Right renal pelvis (tissue), 4 donors: ENCODE results near the gene TNIK. TPM values are rescaled to one million over a fixed set of nuclear protein-coding genes. Genes with fewer than 3 reads are reported as not detected.
"Not testable (repeated sequence)": the region's sequence is repeated elsewhere in the genome, so short reads cannot be mapped to it uniquely, and the experiment has no call there.

ENCODE experiments used
- DNase-seq, 4 donors: peaks; one replicate each; pipeline ENCODE4 v3.0.0-alpha.2; 2013; ENCODE audit warnings: low read depth in 4 of 4, low spot score in 3 of 4, missing footprints in 1 of 4
- polyA plus RNA-seq, 4 donors: library from polyadenylated mRNA; unstranded; fragments of 120-200 nt; gene quantifications; one replicate each; pipeline ENCODE4 v1.2.1, GENCODE V29; 2013; ENCODE audit not compliant: insufficient read length in 4 of 4

TNIK gene
- polyA plus RNA-seq, 4 donors: 16.1 to 21.5 (median 18.6) TPM

DNA sequence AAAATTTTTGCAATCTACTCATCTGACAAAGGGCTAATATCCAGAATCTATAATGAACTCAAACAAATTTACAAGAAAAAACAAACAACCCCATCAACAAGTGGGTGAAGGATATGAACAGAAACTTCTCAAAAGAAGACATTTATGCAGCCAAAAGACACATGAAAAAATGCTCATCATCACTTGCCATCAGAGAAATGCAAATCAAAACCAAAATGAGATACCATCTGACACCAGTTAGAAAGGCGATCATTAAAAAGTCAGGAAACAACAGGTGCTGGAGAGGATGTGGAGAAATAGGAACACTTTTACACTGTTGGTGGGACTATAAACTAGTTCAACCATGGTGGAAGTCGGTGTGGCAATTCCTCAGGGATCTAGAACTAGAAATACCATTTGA is 36.1 kb downstream of the TNIK start:
- not testable (repeated sequence) for DNase-seq

DNA sequence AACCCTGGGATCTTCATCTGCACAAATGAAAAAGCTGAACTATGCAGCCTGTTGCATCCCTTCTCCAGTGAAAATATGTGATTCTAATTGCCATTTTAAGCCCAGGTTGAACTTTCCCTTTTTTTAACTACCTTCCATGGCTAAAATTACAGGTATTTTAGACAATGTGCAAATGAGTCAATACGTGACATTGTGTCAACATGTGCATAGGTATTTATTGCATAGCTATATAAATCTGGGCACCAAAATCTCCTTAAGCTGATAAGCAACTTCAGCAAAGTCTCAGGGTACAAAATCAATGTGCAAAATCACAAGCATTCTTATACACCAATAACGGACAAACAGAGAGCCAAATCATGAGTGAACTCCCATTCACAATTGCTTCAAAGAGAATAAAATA is 37.4 kb downstream of the TNIK start:
- DNase-seq: not testable (repeated sequence)

DNA sequence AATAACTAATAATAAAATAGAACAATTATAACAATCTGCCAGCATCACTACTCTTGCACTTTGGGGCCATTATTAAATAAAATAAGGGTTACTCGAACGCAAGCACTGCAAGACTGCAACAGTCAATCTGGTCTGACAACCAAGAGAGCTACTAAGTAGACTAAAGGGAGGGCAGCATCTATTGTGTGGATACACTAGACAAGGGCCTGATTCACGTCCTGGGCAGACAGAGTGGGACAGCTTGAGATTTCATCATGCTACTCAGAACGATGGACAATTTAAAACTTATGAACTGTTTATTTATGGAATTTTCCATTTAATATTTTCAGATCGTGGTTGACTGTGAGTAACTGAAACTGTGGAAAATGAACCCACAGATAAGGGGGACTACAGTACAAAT is 39.5 kb downstream of the TNIK start:
- no peak for DNase-seq

DNA sequence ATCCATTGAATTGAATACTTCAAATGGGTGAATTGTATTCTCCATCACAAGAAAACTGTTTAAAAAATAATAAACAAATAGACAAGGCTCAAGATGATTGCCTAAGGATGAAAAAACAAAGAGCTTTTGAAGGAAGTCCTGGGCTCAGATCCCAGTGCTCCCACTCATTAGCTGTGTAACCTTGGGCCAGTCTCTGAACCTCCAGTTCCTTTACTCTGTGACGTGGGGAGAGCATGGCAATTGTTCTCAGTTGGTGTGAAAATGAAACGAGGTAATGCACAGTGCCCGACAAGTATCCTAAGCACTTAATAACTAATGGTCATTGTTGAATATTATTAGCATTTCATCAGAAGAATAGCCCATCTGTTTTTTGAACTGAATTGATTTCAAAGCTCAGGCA is 40.7 kb downstream of the TNIK start:
- no peak for DNase-seq

DNA sequence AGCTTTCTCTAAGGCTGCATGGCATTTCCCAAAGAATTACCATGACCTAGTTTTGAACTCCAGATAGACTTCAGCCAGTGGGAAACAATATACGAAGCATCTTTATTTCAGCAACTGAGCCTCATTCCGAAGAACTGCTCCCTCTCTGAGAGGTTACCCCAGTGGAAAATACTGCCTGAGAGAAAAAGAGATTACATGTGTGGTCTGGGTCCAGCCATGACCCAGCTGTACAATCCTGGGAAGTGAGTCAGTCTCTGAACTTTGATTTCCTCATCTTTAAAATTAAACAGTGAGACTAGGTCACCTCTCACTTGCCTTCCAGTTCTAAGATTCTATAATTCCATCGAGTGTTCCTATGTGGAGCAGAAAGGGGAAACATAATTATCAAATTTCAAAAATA is 42.4 kb downstream of the TNIK start:
- no peak for DNase-seq

DNA sequence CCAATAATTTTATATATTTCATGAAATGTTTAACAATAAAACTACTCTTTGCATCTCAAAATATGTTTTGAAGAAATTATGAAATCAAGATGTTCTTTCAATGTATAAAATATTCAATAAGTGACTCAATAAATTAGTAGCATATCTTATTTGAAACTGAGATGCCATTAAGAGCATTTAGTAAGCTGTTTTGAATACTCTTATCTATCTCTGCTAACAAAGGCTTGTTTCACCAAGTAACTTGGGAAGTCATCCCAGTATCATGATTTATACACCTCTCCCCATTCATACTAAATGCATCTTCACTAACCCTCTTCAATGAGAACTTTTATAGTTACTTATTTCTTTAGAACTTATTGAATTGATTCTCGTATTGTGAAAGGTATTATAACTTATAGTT is 43.1 kb downstream of the TNIK start:
- DNase-seq: no peak

DNA sequence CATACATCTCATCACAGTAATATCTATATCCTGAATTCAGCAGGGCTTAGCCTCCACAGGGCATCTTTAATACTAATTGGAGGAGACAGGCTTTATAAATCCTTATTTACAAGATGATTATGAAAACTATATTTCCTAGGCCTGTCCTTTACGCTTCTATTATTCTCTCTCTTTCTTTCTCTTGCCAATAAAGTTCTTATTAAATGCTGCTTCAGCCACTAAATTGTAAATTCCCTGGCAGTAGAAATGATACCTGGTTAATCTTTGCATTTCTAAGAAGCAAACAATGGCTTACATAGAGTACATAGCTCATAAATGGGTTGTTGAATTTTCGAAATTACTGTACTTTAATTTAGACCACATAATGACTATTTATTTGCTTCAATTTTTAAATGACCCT is 43.5 kb downstream of the TNIK start:
- DNase-seq: no peak

DNA sequence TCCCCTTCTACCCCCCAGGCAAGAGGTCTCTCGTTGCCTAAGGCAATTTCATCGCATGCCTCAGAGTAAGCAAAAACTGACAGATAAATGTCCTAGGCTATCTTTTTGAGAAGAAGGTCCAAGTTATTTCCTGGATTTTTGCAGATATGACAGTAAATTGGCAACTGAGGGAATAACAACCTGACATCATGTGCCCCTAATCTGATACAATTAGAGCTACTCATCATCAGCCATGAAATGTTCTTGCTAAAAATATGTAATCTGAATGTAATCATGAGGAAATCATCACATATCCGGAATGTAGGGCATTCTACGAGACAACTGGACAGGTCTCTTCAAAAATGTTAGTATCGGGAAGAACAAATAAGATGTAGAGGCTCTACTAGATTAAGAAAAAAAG is 44.1 kb downstream of the TNIK start:
- DNase-seq: no peak

DNA sequence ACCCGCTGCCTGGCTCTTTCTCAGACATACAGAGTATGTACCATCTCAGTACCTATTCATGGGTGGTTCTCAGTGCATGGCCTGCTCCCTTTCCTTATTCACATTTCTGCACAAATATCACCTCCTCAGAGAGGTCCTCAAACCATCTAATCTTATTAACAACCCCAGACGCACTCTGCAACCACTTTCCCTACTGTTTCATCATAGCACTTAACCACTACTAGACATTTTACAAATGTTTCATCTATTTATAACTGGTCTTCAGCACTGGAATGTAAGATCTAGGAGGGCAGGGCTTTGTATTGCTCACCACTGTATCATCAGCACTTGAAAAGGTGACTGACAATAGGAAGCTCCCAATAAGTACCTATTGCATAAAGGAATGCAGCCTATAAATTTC is 45.1 kb downstream of the TNIK start:
- DNase-seq: no peak

DNA sequence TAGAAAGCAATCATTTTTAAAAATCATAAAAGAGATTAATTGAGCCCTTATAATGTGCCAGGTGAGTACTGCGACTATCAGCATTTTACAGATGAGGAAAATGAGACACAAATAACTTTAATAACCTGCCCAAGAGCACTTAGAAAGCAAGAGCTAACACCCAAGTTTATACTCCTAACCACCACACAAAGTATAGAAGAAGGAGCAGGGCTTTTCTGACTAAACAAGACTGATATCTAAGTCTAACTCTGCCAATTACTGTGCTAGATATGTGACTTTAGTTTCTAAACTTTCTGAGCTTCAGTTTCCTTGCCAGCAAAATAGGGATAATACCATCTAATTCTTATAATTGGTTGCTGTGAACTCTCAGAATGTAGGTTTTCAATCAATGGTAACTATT is 47.7 kb downstream of the TNIK start:
- no peak for DNase-seq

DNA sequence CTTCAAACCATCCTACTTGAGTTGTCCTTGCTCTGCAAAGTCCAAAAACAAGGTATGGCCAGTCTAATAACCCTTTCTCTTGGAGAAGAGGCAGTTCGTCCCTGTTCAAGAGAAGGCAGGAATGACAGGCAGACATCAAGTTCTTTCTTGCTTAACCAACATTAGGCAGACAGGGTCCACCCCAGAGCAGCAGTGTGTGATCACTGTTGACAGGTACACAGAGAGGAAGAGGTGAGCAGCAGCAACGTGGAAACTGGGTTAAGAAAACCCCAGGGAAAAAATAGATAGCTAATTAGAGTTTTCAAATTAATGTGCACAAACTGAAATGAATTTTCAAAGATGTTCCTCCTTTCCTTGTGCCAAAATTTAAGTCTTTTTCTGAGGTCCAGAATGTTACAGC is 48.2 kb downstream of the TNIK start:
- no peak for DNase-seq

DNA sequence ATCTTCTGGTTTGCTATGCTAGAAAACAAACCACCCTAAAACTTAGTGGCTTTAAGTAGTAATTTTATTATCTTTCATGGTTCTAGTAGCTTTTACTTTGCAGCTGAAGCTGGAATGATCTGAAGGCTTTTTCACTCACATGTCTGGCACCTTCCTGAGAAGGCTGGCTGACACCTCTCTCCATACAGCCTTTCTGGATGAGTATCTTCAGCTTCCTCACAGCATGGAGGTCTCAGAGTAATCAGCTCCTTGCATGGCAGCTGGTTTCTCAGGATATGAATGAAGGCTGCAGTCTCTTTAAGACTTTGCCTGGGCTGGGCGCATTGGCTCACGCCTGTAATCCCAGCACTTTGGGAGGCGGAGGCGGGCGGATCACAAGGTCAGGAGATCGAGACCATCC is 50.0 kb downstream of the TNIK start:
- DNase-seq: no peak

DNA sequence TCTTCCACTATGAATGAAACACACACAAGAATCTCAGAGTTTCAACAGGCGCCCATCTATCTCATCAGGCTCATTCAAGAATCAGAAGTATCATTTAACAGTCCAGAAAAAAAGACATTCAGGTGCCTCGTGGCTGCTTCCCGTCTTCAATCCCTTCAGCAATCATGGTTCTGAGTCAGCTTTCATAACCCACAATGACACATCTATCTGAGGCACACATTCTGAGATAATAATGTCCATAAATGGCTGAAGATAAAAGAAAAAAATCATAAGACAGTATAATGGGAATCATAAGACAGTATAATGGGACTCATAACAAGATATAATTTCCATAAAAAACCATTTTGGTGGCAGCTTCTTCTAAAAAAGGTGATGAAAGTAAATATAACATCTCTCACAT is 52.4 kb downstream of the TNIK start:
- DNase-seq: no peak

DNA sequence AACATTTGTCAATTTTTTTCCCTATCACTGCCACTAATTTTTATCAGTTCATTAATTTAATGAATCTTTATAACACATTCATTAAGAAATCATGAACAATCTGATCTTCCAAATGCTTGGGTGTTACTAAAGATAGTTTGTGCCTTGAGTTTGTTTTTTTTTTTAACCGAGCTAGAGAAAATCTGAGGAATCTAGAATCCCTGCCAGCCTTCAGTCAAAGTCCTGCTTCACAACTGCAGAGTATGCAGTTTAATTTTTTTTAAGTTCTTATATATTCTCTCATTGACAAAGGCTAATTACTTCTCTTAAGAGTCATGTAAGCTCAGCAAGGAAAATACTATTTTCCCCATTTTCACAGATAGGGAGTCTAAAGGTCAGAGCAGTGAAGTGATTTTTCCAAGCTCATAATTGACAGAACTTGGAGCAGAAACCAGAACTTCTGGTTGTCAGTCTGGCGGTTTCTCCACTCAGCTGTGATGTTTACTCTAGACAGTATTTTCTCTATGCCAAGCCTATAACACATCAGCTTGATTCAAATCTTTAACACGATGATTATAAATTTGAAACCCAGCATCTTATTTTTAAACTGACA is 55.7 kb downstream of the TNIK start:
- DNase-seq: no peak

DNA sequence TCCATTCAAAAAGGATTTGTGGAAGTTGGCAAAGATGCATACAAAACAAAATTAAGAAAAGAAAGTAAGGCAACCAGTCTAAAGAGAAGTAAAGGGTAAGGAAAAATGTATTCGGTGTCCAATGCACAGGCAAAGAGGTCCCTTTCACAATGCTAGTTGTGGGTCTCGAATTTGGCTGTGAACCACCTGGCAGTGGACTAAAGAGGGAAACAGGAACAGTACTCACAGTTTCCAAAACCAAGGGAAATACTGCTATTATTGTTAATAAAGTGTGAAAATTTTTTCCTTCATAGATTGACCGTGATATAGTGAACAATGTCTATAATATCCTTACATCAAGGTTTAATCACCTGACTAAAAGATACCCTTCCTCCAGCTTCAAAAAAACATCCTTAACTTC is 57.9 kb downstream of the TNIK start:
- no peak for DNase-seq

DNA sequence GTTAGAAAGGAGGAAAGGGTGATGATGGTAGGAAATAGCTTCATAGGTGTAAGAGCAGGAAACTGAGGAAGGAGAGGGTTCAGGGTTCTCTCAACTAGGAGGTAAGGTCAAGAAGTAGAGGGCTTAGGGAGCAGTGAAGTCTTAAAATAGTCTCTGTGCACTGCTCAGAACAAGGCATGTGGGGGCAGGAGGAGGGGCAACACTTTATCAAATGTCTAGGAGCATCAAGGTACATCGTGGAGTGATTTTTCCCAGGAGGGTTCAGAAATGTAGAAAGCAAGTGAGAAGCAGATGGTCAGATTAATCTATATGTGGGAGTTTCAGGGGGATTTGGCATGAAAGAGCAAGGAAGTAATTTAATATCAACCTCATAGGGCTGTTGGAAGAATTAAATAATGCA is 58.8 kb downstream of the TNIK start:
- DNase-seq: no peak

DNA sequence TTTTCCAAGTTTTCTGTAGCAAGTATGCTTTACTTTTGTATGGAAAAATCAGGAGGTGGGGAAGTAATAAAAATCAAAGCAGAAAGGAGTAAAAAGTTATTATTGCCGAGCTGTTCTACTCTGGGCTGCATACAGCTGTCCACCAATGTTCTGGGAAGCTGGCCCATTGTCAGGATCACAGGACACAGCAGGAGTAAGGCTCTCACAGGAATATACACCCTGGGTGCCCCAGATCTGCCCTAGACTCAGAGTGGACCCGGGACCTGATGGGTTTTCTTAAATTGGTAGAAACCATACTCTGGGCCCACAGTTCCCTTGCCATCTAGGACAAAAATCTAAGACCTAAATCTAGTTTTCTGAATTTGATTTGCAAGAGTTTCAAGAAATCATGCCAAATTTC is 60.4 kb downstream of the TNIK start:
- DNase-seq: no peak

DNA sequence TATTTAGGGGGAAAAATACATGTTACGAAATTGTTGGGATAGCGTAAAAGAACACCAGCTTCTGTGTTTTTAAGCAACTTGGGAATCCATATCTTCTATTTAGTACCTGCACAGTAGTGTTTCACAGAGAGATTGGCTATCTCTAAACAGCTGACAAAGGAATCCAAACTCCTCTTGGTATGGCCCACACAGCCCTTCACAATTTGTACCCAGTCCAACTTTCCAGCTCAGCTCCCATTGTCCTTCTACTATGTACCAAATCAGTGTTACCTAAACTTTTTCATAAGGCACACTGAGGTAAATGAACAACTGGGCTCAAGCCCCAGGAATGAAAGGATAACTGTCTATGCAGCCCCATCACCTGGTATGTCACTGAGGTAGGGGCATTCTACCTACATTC is 61.9 kb downstream of the TNIK start:
- DNase-seq: no peak

DNA sequence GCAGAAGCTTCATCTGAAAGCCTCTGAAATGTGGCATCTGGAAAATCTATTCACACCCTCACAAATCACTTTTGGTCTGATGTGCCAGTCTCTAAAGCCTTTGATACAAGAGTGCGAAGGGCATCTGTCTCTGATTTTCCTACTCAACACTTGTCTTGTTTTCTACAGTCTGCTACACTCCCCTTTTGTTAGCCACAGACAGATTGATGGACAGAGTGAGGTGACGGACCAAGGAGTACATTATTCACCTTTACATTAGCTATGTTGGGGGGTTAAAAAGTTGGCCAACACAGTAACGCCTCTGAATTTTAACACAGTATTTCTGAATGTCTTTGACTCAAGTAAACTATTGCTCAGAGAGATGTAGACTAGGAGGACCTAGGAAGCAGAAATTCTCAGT is 63.1 kb downstream of the TNIK start:
- no peak for DNase-seq

DNA sequence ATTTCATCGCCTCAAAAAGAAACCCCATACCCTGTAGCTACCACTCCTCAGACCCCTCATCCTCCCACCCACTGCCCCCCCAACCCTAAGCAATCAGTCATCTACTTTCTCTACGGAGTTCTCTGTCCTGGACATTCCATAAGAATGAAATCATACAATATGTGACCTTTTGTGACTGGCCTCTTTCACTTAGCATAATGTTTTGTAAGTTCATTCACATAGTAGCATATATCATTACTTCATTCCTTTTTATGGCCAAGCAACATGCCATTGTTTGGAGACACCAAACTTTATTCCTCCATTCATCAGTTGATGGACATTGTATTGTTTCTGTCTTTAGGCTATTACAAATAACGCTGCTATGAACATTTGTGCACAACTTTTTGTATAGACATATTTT is 64.2 kb downstream of the TNIK start:
- DNase-seq: no peak

DNA sequence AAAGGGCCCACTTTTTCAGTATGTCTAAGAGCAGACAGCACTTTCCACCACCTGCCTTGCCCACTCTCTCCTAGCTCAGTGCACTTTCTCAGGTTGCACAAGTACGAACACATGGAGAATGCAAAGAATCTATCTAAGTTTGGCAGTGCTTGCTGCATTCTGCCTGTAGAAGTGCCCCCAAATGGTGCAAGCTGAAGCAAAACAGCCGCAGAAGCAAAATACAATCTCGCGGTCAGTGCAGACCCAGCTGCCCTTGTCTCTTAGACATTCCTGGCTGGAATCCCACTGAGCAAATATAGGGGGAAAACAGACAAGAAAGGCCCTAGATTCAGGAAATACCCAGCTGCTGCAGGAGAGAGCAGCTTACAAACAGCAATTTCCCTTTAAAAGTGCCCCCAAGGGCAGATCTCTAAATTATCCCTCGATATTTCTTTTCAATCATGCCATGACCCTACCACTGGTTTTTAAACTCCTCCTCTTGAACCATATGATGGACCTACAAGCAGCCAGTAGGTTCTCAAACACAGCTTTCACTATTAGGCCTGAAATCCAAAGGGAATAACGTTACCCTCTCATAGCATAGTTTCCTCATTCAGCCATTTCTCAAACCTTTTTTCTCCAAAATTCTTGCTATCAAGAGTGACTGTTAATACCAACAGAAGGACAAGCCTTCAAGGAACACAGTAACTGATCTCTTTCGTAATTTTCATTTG is 67.0 kb downstream of the TNIK start:
- no peak for DNase-seq

DNA sequence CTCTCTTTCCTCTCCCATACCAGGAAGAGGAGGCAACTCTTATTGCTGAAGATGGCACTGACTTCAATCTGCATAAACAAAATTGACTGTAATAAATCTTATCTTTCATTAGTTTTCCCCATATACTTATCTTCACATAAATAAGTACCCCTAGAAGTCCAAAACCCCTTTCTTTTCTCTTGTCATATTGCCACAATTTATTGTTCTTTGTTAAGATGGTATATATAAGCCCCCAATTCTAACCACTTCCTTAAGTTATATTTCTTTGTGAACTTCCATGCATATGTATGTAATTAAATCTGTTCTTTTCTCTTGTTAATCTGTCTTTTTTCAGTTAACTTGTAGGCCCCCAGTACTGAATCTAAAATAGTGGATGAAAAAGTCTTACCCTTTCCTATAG is 68.8 kb downstream of the TNIK start:
- no peak for DNase-seq
